Adipocyte (in vitro differentiated cells): Measurements from ENCODE around the gene TMEM87A.

ENCODE experiments used
- DNase-seq: peaks from one replicate; pipeline ENCODE4 v3.0.0-alpha.2; 2015; ENCODE audit warnings: low read depth
- H3K27me3 ChIP-seq: replicated peaks from 2 replicates; pipeline ENCODE4 v1.7.0; 2013; ENCODE audit warnings: mild to moderate bottlenecking, low read length, moderate library complexity; ENCODE audit not compliant: control insufficient read depth, insufficient read depth
- H3K36me3 ChIP-seq: 2 replicates; pipeline ENCODE4 v1.7.0; 2013; ENCODE audit warnings: low read length, mild to moderate bottlenecking, moderate library complexity; ENCODE audit not compliant: control insufficient read depth, insufficient read depth, severe bottlenecking
- H3K4me1 ChIP-seq: 2 replicates; pipeline ENCODE4 v1.7.0; 2013; ENCODE audit warnings: mild to moderate bottlenecking, low read length, moderate library complexity; ENCODE audit not compliant: control insufficient read depth, insufficient read depth
- H3K4me3 ChIP-seq: 2 replicates; pipeline ENCODE4 v1.7.0; 2013; ENCODE audit warnings: mild to moderate bottlenecking, low read length, moderate library complexity
- H3K9ac ChIP-seq: 2 replicates; pipeline ENCODE4 v1.7.0; 2013; ENCODE audit warnings: mild to moderate bottlenecking, low read length, moderate library complexity
- H3K9me3 ChIP-seq: 2 replicates; pipeline ENCODE4 v1.7.0; 2013; ENCODE audit warnings: mild to moderate bottlenecking, low read length, moderate library complexity; ENCODE audit not compliant: control insufficient read depth

The TMEM87A gene

DNA sequence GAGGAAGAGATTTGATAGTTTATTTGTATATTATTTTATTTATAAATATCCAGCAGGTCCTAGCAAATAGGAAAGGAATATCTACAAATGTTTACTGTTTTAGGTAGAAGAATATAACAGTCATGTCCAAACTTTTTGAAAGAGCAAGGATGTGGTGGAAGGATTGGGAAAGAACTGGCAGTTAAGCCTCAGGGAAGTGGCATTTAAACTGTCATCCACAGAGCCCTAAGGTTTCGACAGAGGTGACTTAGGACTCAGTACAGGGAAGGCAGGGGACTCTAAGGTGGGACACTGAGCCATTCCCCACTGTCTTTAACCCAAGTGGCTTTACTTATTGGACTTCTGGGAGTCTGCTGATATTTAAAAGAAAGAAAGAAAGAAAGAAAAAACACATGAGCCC is 11.8 kb upstream of the TMEM87A start:
- Histone ChIP-seq H3K9me3 (no peaks in the 10 kb centered on the region), H3K36me3 (peaks cover 40% of the 10 kb centered on the region), H3K4me3 (no peak overlapping the region), H3K27me3 (no peaks in the 10 kb centered on the region), H3K4me1 (peaks cover 27% of the 10 kb centered on the region), H3K9ac (no peak overlapping the region)
- peak; percentile 49 for DNase-seq

DNA sequence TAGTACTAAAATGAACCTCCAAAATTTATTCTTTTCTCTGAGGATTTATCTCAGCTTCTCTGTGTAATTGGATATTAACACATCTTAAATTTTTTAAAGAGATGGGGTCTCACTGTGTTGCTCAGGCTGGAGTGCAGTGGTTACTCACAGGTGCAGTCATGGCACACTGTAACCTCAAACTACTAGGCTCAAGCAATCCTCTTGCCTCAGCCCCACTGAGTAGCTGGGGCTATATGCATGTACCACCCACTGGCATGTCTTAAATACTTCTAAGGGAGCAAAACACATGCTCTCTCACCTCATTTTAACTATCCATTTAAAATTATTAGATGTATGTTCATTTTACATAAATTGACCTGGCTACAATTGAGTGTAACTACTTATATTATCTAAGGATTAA is 11.3 kb upstream of the TMEM87A start:
- Histone ChIP-seq H3K9ac (no peak overlapping the region), H3K9me3 (no peaks in the 10 kb centered on the region), H3K36me3 (peaks cover 42% of the 10 kb centered on the region), H3K4me1 (peaks cover 27% of the 10 kb centered on the region), H3K27me3 (no peaks in the 10 kb centered on the region), H3K4me3 (no peak overlapping the region)
- no peak for DNase-seq

DNA sequence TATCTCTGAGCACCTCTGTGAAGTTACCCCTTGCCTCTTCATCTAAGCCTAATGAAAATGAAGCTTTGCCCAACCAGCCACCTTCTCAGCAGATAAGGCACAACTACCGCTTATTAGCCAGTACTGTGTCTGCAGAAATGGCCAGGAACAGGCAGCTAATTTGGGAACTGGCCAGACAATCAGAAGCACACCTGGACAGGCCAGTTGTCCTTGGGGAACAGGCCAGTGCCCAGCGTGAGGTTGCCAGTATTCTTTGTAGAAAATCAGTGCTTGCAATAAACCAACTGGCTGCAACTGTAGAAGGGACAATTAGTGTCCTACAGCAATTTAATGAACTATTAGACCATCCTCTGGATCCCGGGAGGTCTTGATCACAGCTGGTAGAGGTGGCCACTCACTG is 10.4 kb upstream of the TMEM87A start:
- Histone ChIP-seq H3K27me3 (no peaks in the 10 kb centered on the region), H3K4me3 (no peak overlapping the region), H3K9me3 (no peaks in the 10 kb centered on the region), H3K36me3 (peaks cover 40% of the 10 kb centered on the region), H3K4me1 (peaks cover 27% of the 10 kb centered on the region), H3K9ac (no peak overlapping the region)
- no peak for DNase-seq

DNA sequence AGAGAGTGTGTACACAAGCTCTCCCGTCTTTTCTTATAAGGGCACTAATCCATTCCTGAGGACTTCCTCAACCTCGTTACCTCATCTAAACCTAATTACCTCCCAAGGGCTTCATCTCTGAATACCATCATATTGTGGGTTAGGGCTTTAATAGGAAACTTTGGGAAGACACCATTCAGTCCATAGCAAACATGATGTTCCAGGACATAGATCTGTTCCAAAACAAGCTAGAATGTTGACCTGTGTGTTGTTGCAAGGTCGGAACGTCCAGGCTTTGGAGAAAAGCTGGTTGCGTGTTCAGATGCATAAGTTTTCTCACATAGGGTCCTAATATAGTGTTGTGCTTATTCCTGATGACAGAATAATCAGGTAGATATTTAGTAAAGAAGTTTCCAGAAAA is 9.7 kb upstream of the TMEM87A start:
- H3K4me3 ChIP-seq, result no peak overlapping the region
- H3K4me1 ChIP-seq, result peaks cover 27% of the 10 kb centered on the region
- DNase-seq, result no peak
- H3K9ac ChIP-seq, result no peak overlapping the region
- H3K36me3 ChIP-seq, result peaks cover 45% of the 10 kb centered on the region
- H3K27me3 ChIP-seq, result no peaks in the 10 kb centered on the region
- H3K9me3 ChIP-seq, result no peaks in the 10 kb centered on the region

DNA sequence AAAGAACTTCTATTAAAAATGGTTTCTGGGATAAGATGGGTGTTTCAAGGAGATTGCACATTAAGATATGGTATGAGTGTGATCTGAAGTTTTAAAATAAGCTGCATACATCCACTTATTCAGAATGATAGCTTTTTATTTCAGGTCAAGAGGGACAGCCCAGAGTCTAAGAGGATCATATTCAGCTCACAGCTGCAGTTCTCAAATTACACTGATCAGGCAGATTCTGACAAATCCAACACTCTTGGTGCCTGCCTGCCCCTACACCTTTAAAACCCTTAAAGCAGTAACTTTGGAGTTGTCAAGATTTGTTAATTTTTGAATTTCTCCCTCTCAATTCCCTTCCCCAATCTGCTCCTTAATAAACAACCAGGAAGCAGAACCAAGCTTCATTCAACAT is 9.1 kb upstream of the TMEM87A start:
- H3K4me1 ChIP-seq, result peaks cover 27% of the 10 kb centered on the region
- H3K27me3 ChIP-seq, result no peaks in the 10 kb centered on the region
- peaks cover 45% of the 10 kb centered on the region for H3K36me3 ChIP-seq
- no peak for DNase-seq
- H3K9ac ChIP-seq, result no peak overlapping the region
- no peak overlapping the region for H3K4me3 ChIP-seq
- H3K9me3 ChIP-seq, result no peaks in the 10 kb centered on the region

DNA sequence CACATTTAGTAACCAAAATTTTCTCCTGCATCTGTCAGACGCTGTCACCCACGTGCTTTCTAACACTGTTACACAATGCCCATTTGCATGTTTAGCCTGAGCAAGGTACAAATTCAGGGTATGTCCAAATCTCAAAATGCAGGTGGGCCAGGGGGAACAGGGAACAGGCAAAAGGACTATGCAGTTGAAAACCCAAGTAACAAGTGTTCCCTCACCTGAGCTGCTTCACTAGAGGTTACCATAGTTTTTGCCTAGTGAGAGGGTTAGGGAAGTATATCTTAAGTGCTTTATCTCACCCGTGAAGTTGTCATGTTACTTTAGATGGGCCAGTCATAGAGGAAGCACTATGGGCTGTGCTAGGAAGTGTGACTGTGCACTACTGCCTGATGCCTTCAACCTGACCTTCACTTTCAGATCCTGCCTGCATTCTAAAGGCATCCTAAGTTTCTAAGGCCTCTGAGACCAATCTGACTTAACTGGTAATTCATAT is 6.0 kb upstream of the TMEM87A start:
- H3K4me1 ChIP-seq, result peaks cover 20% of the 10 kb centered on the region
- no peak overlapping the region for H3K9ac ChIP-seq
- no peaks in the 10 kb centered on the region for H3K27me3 ChIP-seq
- DNase-seq, result no peak
- H3K9me3 ChIP-seq, result no peaks in the 10 kb centered on the region
- peaks cover 45% of the 10 kb centered on the region for H3K36me3 ChIP-seq
- H3K4me3 ChIP-seq, result no peak overlapping the region

DNA sequence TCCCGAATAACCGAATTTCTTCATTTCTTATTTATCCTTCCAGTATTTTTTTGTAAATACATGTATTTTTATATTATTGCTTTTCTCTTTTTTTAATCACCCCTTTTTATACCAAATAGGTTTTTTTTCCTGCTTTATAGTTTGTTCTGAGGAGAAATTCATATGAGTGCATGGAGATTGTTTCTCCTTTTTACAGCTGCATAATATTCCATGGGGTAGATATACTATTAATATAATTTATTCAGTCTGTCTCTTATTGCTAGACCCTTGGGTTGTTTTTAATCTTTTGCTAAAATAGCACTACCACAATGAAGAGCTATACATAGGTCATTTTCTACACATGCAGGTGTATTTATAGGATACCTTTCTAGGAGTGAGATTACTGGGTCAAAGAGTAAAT is 3.5 kb upstream of the TMEM87A start:
- Histone ChIP-seq H3K9ac (no peak overlapping the region), H3K4me3 (no peak overlapping the region), H3K27me3 (no peaks in the 10 kb centered on the region), H3K9me3 (no peaks in the 10 kb centered on the region), H3K36me3 (peaks cover 29% of the 10 kb centered on the region), H3K4me1 (peaks cover 33% of the 10 kb centered on the region)
- no peak for DNase-seq

DNA sequence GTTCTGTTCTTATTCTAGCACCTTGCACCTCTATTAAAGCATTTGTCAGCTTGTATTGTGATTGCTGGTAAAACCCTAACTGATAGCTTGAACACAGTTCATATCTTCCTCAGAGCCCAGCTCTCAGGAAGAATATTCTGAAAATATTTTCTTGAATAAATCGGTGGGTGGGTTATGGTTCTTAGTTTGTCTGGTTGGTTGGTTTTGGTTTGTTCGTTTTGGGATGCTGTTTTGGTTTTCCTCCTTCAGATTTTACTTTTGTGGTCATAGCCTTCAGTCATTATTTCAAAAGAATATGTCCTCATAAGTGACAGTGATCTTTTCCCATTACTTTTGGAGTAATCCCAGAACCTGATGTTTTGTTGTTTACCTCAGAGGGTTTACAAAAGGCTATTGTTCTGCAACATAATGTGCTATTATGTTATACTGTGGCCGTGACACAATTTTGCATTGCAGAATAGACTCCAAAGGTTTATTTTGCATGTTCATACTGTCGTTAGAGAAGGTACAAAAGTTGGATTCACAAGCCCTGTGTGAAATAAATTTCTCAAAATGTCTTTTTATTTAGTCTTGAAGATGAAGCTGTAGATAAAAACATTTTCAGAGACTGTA is 2.7 kb upstream of the TMEM87A start:
- Histone ChIP-seq H3K4me3 (peak overlapping the region; percentile 99), H3K9ac (peak overlapping the region; percentile 99)

DNA sequence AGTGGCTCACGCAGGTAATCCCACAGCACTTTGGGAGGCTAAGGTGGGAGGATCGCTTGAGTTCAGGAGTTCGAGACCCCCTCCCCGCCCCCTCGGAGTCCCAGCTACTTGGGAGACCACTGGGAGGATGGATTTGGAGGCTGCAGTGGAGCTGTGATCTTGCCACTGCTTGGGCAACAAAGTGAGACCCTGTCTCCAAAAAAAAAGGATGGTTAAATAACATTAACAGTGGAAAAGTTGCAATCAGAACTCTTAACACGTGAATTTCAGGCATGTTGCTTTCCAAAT is 1.4 kb upstream of the TMEM87A start:
- Histone ChIP-seq H3K4me1 (peaks cover 48% of the 10 kb centered on the region), H3K4me3 (peak overlapping the region; percentile 99), H3K36me3 (peaks cover 14% of the 10 kb centered on the region), H3K9me3 (no peaks in the 10 kb centered on the region), H3K27me3 (no peaks in the 10 kb centered on the region), H3K9ac (peak overlapping the region; percentile 99)
- DNase-seq, result no peak

More for the DNA sequence above, 2.7 kb upstream of the TMEM87A start:
- Histone ChIP-seq H3K4me1 (peaks cover 41% of the 10 kb centered on the region), H3K36me3 (peaks cover 25% of the 10 kb centered on the region), H3K27me3 (no peaks in the 10 kb centered on the region), H3K9me3 (no peaks in the 10 kb centered on the region)
- DNase-seq, result peak; percentile 2

DNA sequence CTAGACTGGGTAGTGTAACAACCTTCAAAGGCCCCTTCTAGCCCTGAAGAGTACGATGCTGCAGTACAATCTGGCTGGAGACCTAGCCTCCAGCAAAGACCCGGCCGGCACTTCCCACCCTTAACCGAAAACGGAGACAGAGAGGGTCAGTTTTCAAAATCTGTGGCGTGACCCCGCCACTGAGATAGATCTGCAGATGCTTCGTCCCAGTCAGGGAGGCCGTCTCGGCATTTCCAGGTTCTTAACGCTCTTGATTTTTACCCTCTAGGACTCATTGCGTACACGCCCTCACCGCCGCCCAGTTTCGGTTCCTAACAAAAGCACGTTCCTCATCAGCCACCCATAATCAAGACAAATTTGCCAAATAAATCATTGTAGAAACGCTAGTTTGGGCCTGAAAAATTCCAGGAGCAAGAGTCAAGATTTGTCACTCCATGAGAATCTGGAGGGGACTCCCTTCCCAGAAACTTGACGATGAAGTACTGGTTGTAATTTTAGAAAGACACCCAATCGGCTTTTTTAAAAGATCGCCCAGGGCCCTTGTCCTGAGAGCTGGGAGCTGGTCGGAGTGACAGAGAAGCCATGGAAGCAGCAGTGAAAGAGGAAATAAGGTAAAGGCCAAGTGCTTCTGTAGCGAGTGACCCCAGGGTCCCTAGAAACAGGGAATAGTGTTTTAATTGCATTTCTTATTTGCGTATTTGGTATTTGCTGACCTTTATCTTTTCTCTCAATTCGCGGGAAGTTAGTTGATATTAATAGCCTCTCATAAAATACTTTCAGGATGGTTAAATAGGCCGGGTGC is 868 bp upstream of the TMEM87A start:
- Histone ChIP-seq H3K27me3 (no peaks in the 10 kb centered on the region), H3K9me3 (no peaks in the 10 kb centered on the region), H3K4me1 (peaks cover 48% of the 10 kb centered on the region), H3K4me3 (peak overlapping the region; percentile 99), H3K36me3 (peaks cover 8% of the 10 kb centered on the region), H3K9ac (peak overlapping the region; percentile 99)
- DNase-seq, result peak; percentile 74

DNA sequence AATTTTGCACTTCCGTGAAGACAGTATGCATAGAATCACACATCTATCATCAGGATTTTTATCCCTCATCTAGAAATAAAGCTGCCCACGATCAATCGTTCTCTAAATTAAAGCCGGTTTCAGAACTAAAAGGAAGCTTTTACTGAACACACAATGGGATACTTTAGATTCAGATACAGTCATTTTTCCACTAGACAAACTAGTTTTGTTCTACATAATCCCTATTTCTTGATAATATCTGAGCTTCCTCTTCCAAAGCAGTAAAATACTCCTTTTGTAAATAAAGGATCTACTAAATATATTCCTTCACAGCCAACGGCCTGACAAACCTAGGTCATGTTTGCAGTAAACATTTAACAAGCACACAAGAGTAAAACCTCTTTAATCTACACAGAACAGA is 2.2 kb downstream of the TMEM87A start:
- Histone ChIP-seq H3K4me1 (peaks cover 49% of the 10 kb centered on the region), H3K4me3 (peak overlapping the region; percentile 99), H3K27me3 (no peaks in the 10 kb centered on the region), H3K9ac (peak overlapping the region; percentile 99), H3K36me3 (peaks cover 20% of the 10 kb centered on the region), H3K9me3 (no peaks in the 10 kb centered on the region)
- no peak for DNase-seq
